ENCODE measurements around the gene ACAN.

ACAN gene

DNA sequence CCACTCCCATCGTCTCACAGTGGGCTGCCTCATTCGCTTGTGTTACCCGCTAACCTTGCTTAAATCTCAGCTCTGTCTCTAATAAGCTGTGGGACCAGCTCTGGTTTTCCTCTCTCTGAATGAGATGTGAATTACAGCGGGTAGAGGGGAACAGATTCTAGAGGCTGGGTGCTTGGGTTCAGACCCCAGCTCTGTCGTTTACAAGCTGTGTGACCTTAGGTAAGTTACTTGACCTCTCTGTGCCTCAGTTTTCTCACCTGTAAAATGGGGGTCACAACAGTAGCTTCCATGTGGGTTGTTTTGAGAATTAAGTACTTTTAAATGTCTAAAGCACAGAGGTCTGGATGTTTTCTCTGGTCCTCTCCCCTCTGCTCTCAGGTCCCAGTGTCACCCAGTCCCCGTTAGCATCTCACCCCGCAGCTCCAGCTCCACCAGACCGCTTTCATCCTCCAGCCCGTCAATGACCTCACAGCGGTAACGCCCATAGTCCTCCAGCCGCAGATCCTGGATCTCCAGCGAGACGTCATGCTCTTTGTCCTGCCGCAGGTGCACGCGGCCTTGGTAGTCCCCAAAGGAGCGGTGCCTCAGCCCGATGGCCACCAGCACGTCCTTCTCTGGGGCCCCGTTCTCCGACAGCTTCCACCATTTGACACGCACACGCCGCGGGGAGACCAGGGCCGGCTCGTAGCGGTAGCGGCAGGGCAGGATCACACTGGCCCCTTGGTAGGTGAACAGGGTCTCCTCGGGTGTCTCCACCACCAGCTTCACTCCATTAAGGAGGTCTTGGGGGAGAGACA lies 77.9 kb downstream of the ACAN start:
- FAIRE-seq, result no peak

DNA sequence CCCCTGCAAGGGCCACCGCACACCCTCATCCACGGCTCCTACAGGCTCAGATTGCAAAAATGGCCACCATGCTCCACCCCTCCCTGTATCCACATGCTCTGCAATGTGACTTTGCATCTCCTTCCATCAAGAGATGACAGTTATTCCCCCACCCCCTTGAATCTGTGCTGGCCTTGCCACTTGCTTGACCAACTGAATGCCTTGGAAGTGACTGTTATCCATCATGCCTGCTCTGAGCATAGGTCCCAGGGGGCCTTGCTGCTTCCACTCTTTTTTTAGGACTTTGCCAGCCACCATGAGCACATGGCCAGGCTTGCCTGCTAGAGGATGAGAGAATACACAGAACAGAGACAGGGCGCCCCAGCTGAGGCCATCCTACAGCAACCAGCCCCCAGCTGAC lies 78.5 kb downstream of the ACAN start:
- FAIRE-seq, result no peak

DNA sequence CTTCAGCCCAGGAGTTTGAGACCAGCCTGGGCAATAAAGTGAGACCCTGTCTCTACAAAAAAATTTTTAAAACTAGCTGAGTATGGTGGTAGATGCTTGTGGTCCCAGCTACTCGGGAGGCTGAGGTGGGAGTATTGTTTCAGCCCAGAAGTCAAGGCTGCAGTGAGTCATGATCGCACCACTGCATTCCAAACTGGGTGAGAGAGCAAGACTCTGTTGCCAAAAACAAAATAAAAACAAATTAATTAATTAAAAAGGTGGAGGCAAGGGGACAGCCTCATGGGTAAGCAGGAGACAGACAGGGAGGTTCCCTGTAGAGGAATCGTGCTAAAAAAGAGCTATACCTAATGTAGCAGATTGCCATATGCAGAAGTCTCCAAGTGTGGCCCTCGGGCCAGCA lies 79.5 kb downstream of the ACAN start:
- no peak for FAIRE-seq

DNA sequence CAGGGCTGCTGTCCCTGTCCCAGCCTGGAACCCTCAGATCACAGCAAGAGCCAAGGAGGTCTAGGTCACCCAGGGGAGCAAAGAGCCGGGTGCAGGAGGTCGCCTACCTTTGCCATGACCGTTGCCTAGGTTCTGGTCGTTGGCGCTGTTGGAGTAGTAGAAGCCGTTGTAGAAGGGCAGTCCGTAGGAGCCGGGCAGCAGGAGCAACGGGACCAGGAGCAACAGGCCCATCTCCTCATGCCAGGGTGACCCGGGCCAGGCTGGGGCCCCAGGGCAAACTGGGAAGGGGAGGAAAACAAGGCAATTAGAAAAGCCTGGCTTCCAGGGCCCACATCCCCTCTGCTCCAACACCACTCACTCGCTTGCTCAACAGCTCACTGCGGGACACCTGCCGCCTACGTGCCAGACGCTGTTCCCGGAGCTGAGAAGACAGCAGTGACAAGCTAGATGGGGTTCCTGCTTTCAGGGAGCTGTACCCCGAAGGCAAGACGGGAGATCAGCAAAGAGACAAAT lies 83.9 kb downstream of the ACAN start:
- no peak for FAIRE-seq

DNA sequence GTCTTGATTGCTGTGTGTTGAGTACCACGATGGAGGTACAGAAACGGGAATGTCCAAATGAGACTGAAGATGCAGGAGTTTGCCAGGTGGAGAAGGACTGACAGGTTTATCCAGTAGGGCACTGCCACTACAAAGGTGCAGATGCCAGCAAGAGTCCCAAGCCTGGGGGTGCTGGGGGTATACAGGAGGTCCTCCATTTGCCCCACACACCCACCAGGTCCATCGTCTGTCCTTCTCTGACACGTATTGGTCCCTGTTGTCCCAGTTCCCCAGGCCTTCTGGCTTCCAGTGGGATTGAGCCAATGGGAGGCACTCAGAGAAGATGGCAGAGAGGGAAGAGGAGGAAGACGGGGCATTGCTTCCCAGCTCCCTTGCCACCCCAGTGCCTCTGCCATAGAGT lies 85.5 kb downstream of the ACAN start:
- FAIRE-seq, result no peak

DNA sequence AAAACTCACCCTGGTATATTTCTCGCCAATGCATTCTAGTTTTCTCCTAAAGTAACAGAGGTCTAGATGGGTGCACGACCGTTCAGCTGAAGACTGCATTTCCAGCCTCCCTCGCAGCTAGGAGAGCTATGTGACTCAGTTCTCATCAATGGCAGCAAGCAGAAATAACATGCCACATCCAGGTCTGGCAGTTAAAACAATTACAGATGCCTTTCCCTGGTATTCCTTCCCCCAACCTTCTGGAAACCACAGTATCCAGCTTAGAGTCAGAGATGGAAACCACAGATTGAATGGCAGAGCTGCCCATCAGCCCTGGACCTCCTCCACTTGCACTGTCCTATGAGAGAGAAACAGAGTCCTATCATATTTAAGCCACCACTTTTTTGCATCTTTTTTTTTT lies 87.3 kb downstream of the ACAN start:
- no peak for FAIRE-seq

DNA sequence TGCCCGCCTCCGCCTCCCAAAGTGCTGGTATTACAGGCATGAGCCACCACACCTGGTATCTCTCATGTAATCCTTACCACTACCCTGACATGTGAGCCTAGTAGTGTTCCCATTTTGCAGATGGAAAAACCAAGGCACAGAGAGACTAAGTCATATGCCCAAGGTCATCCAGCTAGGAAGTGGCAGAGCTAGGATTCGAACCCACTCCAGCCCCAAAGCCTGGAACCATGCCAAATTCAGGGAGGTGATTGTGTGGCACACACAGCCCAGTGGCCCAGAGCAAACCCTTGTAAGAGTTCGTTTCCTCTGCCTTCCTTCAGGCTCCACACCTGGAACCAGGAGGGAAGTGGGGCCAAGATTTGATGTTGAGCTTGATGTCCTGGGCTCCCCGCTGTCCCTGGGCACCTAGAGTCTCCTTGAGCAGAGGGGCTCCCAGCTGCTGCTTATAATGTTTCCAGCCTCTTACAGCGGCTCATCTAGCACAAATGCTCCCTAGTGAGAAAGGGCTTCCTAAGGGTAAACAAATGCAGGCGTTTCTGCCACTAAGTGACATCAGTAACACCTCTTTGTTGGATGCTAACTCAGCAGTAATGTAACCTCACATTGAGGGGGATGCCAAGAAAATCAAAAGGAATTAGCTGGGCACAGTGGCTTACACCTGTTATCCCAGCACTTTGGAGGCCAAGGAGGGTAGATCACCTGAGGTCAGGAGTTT lies 88.5 kb downstream of the ACAN start:
- FAIRE-seq, result no peak

DNA sequence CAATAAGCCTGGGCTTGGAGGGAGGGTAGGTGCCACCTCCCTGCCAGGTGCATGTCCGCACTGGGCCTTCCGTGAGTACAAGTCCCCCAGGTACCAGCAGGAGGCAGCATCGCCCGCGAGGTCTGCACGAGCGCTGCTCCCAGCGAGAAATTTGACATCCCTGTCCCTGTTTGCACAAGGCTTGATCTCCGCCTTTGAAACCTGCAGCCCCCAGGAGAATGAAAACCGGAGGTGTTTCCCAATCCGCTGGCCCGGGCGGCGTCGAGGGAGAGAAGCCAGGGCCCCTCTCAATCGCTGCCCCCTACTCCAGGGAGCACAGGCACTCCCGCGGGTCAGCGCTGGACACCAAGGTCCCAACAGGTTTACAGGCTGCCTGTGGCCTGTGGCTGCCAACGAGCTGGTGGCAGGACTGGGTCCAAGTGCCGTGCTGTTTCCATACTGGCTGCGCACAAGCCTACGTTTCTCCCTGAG lies 91.1 kb downstream of the ACAN start:
- no peak for FAIRE-seq

DNA sequence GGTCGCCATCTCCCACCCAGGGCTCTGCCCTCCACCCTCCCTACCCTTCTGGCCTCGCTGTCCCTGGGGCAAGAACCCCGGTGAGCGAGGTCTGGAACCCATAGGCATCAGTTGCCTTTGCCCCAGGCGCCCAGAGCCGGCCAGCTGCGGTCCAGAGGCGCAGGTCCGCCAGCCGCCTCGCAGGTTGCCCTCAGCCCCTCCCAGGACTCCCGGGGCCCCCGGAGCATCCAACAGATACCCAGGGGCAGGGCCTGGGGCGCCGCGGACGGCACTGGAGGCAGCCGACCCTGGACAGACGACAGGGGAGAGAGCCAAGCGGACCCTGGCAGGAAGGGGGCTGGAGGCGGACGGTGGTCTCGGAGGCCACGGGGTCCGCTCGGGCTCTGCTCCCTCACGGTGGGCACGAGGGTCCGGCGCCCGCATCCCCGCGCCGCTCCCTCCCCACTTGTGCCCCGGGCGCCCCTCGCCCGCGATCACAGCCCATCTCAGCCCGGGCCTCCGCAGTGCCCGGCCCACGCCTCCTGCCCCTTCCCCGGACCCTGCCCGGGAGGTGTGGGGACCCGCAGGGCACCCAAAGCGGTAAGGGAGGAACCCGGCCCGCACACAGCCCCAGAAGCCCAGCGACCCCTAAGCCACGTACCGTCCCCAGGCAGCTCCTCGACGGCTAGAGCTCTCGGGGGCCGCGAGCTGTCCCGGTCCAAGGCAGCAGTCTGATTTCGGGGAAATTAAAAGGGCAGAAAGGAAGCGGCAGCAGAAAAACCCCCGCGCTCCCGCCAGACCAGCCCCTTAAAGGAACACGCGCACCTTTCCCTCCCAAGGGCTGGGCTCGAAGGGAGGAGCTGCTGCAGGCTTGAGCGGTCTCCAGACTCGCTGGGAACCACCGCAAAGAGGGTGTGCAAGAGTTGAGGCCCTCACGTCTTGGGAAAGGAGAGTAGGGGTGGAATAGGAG lies 91.9 kb downstream of the ACAN start, which contains the start of gene HAPLN3:
Gene HAPLN3, minus strand, starts transcription at position 726 of the 949 bp plus-strand sequence. CDS start 8,246 bp downstream, outside the sequence.
- FAIRE-seq, result no peak

DNA sequence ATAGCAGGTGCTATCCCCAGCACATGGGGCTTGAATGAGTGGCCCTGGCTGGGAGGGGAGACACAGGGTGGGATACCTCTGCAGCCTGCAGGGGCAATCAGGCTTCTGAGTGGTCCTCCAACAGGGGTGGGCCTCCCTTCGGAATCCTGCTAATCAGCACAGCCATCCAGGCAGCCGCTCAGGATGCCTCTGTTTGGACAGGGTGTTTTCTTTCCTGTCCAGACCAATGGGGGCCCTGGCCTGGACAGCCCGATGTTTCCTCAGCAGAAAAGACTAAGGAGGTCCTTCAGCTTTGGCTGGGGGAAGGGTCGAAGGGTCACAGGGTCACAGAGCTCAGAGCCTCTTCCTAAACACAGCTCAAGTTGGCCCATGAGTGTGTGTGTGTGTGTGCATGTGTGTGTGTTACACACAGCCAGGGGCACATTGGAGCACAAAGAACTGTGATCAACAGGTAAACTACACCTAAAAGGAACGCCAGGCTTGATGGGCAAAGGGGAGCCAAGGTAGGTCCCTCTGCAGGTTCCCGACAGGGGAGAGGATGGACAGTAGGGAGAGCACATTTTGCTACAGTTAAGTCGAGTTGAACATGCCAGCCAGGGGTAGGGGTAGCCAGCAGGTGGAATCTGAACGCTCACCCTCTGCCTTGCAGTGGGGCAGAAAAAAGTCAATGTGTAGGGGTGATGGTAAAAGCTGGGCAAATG lies 93.2 kb downstream of the ACAN start:
- no peak for FAIRE-seq

DNA sequence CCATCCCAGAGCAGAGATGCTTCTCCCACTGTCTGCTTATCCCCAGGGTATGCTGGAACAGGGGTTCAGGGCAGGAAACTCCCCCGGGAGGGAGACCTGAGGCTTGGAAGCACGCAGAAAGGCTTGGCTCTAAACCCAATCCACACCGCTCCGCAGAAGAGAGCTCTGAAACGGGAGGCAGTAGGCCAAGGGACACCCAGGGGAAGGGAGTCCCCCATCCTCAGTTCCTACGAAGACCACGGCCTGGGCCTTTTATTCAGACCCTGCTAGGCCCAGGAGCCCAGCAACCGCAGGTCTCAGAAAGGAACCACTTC lies 93.9 kb downstream of the ACAN start:
- FAIRE-seq, result no peak

DNA sequence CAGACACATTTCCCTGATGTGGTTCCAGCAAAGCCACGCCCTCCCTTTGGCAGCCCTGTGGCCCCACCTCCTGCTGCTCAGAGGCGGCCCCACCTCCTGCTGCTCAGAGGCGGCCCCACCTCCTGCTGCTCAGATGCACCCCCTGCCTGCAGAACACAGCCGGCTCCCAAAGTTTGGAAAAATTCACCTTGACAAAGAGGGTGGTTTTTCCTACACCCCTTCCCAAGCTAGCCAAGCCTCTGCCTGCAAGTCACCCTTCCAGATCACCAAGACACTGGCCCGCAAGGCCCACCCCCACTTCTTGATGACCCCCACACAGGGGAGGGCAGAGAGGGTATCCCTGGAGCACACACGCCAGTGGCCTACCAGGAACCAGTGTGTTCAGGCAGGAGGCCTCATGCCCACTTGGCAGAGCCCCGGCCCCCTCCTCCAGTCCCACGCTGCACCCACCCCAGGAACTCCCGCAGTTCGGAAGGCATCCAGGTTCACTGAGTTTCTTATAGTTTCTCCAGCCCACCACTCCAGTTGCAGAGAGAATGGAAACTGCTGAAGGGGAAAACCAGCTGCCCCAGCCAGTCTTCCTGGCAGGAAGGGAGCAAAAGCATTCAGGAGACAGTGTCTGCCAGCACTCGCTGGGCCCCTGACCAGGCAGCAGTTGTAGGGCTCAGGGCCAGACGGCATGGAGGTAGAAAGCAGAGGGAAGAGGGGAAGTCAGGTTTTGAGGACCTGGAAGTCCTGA lies 94.4 kb downstream of the ACAN start:
- no peak for FAIRE-seq

DNA sequence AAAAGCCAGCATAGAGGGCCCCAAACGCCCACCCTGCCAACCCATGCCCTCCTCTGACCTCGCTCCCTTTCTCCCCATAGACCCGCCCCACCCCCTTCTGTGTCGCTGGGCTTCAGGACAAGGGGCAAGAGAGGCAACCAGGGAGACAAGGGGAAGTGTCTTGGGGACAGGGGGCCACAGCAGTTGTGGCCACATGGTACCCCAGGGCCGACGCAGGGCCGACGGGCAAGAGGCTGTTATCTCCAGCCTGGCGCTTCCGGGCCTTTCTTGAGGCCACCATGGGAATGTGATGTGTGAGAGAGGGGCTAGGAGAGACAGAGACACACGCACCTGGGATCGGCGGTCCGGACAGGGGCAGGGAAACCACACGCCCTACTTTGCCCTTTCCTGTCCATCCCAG lies 95.5 kb downstream of the ACAN start:
- no peak for FAIRE-seq

DNA sequence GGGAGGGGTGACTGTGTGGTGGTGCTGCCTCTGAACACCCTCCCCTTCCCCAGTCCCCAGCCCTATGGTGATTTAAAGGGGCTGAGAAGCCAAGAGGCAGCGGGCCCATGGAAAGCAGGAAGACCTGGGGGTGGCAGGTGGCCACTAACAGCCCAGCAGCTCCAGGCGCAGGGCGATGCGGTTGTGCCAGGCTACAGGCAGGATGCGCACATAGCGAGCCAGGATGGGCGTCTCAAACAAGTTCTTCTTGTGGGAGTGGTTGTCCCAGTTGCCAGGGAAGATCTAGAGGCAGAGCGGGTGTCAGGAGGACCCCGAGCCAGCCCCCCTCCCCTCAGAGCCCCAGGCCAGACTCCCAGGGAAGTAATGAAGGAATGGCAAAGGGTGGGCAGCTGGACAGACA lies 96.0 kb downstream of the ACAN start:
- FAIRE-seq, result no peak

DNA sequence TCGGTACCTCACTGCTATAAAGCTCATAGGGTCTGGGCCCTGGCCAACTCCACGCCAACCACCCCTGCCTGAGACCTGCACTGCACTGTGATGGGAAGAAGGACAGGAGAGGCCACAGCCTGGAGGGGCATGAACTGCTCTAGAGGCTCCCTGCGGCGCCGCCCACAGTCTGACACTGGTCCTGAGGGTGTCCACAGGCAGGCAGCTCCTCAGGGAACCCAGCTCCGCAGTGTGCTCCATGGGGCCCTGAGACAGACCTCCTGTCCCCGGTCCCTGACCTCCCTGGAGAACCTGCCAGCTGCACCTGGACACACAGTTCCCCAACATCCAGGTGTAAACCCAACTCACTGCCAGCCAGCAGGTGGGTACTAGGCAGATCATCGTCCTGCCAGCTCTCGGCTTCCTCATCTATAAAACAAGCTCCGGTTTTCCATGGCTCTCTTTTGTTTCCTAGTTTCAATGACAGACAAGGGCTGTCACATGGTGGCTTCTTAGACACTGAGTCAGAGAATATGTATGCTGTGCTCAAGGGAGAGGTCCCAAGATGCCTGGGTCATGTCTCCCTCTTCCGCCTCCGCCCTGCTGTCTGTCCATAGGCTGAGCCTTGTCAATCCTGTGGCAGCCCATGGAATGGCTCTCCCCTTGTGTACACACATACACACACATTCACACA lies 97.2 kb downstream of the ACAN start:
- no peak for FAIRE-seq

DNA sequence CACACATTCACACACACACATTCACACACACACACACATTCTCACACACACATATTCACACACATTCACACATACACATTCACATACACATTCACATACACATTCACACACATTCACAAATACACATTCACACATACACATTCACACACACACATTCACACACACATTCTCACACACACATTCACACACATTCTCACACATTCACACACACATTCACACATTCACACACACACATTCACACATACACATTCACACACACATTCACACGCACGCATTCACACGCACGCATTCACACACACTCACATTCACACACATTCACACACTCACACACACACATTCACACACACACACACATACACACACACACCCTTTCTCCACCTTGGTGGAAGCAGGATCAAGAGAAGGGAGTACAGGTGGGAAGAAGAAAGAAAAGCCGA lies 97.8 kb downstream of the ACAN start:
- no peak for FAIRE-seq

DNA sequence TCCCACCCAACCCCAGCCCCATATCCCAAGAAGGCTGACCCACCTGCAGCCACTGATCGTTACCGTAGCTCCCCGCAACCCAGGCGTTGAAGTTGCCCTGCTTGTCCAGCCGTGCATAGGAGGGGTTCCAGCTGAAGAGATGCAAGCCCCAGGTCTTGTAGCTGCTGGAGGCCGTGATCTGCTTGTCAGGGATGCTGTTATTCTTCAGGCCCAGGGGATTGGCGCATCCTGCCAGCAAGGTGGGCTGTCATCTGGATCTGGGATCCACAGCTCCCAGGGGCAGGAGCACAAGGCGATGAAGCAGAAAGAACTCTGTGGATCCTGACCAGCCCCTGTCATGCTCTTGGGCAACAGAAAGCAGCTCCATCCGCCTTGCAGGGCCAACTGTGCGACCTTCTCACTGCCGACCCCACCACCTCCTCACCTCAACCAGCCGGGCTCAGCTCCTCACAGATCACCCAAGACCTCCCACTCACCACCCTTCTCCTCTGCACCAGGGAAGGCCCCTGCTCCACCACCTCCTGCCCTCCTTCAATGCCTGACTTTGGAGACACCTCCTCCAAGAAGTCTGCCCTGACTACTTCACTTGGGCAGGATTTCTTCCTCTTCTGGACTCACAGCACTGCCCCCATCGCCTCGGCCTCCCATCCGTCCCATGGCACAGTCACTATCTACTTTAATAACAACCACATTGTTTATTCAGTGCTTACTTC lies 98.4 kb downstream of the ACAN start:
- no peak for FAIRE-seq

DNA sequence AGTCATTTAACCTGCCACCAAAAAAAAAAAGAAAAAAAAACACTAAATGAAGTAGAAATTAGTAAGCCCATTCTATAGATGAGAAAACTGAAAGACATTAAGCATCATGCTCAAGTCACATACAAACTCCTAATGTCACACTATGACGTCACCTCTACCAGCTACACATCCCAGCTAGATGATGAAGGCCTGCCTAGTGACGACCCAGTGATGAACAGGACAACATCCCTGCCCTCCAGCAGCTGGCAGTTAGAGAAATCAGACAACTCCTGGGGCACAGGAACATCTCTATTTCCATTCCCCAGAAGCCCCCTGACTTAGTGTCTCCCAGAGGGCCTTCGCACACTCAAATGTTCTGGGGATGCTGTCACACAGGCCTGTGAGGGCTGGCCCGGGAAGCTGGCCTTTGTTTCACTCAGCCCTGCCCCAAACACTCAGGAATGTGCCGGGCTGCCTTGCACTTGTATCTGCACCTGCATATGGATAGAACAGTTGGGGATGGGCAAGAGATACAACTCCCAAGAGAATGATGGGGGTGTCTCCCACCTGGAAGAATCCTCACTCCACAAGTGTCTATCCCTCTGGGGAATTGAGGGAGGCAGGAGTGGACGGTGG lies 99.1 kb downstream of the ACAN start:
- no peak for FAIRE-seq

DNA sequence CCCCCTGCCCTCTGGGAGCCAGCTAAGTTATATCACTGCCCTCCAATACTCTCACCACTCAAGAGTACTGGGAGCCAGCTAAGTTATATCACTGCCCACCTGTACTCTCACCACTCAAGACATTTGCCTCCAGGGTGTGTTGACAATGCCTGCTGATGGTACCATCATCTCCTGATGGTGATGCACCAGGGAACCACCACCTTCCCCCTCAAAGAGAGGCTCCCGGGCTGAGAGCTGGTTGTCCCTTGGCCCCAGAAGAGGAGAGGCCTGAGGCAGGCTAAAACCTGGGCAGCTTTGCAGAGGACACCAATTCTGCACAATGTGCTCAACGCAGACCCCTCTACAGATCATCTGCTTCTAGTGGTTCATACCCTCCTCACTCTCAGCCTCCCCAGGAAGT lies 99.6 kb downstream of the ACAN start:
- FAIRE-seq, result no peak

DNA sequence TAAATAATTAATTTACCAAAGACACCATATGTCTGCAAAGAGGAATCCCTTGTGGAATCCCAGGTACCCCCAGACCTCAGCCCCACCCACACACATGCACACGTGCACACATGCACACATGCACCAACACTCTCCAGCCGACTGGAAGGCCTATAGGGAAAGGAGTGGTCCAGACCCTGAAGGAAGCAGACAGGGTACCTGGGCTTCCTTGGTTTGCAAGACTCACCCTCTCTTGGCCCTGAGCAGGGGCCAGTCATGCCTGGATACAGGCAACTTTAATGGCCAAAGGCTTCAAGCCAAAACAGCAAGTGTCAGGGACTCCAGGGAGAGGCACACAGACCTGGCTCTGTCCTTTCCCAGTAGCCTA lies 101.0 kb downstream of the ACAN start:
- no peak for FAIRE-seq
